GM18517 (cell line): Measurements from ENCODE around the gene SEZ6L2.
"Not testable (repeated sequence)": the region's sequence is repeated elsewhere in the genome, so short reads cannot be mapped to it uniquely, and the experiment has no call there.

Source experiments
- ATAC-seq: cut with Tn5 transposase; IDR thresholded peaks from one replicate; pipeline ENCODE4 v1.9.1; 2021; ENCODE audit warnings: mild to moderate bottlenecking, moderate library complexity; ENCODE audit not compliant: unreplicated experiment

The SEZ6L2 gene

DNA sequence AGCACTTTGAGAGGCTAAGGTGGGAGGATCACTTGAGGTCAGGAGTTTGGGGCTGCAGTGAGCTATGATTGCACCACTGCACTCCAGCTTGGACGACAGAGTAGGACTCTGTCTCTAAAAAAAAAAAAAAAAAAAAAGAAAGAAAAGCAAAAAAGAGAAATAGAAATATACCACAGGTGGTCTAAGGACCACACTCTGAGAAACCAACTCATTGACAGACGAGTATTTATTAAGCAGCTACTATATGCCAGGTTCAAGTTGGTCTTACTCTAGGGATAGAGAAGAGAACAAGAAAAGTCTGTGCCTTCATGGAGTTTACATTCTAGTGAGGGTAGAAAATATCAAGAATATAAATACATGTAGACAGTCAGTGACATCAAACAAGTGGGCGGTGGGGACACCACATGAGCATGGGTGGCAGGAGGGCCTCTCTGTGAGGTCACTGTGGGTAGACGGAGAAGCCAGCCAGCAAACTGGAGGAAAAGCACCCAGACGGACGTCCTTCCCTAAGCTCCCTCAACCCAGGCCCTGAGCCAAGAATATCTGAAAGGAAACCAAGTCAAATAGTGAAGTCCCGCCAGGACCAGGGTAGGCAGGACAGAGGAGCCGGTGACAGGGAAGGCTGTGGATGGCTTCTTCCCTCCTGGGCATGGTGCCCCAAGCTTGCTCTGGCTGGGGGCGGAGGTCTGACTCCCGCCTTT is 41.1 kb downstream of the SEZ6L2 start:
- ATAC-seq = no peak

DNA sequence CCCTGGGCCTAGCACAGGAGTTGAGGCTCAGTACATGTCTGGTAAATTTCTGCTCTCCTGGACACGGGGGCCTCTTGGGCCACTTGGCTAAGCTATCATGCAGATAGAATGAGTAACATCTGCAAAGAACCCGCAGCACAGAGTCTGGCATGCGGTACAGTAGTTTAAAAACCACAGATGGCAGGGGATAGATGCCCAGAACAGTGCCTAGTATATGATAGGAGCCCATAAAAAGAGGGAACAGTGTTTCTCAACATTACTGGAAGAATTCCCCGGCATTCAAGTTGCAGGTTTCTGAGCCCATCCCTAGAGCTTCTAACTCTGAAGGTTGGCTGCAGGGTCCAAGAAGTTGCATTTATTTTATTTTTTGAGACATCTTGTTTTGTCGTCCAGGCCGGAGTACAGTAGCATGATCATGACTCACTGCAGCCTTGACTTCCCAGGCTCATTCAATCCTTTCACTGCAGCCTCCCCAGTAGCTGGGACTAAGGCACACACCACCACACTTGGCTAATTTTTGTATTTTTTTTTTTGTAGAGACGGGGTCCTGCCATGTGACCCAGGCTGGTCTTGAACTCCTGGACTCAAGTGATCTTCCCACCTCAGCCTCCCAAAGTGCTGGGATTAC is 42.1 kb downstream of the SEZ6L2 start:
- no peak for ATAC-seq

DNA sequence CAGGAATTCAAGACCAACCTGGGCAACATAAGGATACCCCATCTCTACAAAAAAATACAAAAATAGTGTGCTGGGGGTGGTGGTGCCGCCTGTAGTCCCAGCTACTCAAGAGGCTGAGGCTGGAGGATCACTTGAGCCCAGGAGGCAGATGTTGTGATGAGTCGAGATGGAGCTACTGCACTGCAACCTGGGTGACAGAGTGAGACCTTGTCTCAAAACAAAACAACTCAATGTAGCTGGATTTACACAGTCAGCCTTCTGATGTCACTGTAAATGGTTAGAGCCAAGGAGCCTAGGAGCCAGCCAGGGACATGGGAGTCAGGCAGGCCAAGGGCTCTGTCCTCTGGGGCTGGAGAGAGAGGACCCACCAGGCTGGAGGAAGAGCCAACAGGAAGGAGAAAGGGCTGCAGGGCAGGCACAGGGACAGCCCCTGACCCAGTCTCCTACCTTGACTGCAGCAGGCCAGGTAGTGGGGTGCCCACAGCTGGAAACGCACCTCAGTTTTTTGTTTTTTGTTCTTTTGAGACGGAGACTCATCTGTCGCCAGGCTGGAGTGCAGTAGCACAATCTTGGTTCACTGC is 44.7 kb downstream of the SEZ6L2 start:
- no peak for ATAC-seq

DNA sequence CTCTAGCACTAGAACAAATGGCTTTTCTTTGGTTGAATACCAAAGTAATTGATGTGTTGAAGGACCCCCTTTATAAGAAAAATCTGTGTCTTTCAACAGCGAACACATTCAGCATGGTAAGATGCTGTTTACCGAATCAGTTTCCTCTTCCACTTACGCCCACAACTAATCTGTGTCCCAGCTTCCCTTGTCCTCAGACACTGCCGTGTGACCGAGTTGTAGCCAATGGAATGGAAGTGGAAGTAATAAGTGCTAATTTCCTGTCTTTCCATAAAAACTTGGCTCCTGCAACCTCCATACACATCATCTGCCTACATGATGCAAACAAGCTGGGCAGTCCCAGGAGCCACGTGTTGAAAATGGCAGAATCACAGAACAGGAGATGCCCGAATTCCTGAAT is 46.7 kb downstream of the SEZ6L2 start:
- ATAC-seq = no peak

DNA sequence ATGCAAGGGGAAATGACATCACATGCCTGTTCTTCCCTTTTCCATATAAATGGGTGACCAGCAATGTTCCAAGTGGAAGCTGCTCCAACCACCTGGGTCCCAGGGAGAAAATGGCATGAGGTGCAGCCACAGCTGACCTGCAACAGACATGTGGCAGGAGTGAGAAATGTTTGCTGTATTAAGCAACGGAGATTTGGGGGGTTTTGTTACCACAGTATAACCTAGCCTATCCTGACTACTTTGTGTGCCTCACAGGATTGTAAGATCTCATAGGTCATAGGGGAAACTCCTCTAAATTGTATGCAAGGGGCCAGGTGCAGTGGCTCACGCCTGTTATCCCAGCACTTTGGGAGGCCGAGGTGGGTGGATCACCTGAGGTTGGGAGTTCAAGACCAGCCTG is 48.4 kb downstream of the SEZ6L2 start:
- ATAC-seq = no peak

DNA sequence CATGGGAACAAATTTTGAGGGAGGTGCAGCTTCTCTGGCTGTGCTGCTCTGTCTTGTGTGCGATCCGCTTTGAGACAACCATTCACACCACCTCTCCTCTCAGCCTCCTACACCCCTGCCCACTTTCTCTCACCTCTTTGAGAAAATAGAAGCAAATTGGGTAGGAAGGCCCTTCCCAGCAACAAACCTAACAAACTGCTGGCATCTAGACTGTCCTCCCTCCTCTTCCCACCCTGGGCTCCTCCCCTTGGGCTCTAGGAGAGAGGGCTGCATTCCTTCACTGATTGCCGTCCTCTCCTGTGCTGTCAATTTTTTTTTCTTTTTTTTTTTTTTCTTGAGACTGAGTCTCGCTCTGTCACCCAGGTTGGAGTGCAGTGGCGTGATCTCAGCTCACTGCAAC is 49.8 kb downstream of the SEZ6L2 start:
- no peak for ATAC-seq

DNA sequence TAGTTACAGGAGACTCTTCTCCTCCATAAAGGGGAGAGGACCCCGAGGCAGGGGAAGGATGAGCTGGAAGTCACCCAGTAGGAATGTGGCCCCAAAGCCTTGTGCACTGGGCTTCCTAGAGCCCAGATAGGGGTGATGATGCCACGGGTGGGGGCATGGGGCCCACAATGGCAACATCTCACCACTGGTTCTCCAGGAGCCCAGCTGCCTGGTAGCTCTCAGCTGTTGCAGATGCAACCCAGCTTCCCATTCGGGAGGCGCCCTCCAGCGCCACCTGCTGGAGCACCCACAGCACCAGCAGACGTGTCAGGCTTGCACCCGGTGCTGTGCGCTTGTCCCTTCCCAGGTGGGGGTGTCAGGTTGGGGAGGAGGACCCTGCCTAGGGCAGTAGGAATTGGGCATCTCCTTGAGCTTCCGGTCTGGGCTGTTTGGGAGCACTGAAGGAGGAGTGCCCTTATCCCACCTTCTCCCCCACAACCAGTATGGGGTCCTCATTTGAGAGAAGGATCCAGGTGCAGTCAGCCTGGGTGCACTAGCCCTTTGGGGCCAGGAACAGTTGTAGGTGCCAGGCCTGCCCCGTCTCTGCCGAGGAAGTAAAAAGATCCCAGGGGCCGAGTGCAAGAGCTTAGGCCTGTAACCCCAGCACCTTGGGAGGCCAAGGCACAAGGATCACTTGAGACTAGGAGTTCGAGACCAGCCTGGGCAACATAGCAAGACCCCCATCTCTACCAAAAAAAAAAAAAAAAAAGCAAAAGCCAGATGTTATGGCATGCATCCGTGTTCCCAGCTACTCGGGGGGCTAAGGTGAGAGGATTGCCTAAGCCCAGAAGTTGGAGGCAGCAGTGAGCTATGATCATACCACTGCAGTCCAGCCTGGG is 50.7 kb downstream of the SEZ6L2 start:
- ATAC-seq = no peak

DNA sequence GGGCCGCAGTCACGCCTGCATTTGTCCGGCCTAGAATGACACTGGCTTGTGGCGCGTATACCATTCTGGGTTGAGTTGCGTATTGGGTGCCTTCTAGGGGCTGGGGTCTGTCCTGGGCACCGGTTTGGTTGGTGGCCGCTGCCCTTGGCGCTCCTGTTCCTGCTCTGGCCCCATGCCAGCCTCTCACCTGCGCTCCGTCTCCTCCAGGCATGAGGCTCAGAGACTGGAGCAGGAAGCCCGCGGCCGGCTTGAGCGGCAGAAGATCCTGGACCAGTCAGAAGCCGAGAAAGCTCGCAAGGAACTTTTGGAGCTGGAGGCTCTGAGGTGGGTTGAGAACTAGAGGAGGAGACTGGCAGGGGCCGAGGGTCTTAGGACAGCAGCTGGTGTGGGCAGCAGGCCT is 53.7 kb downstream of the SEZ6L2 start:
- ATAC-seq = no peak

DNA sequence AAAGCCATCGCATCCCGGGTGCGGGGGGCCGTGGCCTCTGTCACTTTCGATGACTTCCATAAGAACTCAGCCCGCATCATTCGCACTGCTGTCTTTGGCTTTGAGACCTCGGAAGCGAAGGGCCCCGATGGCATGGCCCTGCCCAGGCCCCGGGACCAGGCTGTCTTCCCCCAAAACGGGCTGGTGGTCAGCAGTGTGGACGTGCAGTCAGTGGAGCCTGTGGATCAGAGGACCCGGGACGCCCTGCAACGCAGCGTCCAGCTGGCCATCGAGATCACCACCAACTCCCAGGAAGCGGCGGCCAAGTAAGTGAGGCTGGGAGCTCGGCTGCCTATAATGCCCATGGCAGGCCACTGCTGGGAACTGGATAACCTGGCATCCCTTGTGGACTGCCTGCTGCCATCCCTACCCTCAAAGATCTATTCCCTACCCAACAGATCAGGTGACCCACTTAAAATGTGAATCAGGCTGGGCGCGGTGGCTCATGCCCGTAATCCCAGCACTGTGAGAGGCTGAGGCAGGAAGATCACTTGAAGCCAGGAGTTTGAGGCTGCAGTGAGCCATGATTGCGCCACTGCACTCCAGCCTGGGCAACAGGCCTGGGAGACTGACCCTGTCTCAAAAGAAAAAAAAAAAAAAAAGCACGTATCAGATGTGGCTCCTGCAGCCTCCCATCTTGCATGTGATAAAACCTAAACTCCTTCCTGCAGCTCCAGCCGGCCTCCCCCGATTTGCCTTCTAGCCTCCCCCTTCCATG is 54.6 kb downstream of the SEZ6L2 start:
- no peak for ATAC-seq

DNA sequence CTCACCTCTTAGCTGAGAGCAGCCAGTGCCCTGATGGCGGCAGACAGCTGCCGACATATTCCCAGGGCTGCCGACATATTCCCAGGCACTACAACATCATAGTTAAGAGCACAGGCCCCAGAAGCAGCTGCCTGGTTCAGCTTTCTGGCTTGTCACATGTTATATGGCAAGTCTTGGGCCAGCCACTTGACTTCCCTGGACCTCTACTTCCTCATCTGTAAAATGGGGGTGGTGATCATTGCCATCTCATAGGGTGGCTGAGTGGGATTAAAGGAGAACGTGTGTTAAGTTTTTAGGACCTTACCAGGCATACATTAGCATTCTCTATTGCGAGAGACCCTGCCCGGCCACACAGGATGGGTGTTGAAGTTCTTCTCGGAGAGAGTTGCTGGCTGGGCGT is 55.4 kb downstream of the SEZ6L2 start:
- ATAC-seq = no peak

DNA sequence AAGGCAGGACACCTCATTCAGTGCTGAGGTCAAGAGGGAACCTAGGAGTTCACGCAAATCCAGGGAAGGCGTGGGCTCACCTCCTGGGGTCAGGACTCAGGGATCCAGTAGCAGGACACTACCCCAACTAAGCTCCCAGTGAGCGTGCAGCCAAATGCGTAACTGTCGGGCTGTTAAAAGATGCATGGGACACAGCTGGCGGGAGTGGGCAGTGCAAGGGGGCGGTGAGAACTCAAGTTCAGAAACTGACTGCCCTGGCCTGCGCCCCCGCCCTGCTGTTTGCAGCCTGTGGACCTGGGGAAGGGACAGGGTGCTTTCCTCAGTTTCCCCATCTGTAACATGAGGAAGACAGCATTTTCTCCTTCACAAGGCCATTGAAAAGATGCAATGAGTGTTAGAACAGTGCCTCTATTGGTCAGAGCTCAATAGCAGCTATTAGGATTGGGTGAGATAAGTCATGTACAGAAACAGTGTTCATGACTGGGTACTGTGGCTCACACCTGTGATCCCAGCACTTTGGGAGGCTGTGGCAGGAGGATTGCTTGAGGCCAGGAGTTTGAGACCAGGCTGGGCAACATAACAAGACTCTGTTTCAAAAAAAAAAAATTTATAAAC is 56.5 kb downstream of the SEZ6L2 start:
- ATAC-seq = no peak

DNA sequence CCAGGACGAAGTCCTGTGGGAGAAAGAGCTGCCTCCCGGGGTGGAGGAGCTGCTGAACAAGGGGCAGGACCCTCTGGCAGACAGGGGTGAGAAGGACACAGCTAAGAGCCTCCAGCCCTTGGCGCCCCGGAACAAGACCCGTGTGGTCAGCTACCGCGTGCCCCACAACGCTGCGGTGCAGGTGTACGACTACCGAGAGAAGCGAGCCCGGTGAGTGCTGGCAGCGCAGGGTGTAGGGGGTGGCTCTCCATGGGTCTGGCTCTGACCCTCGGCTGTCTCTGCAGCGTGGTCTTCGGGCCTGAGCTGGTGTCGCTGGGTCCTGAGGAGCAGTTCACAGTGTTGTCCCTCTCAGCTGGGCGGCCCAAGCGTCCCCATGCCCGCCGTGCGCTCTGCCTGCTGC is 57.7 kb downstream of the SEZ6L2 start:
- no peak for ATAC-seq

DNA sequence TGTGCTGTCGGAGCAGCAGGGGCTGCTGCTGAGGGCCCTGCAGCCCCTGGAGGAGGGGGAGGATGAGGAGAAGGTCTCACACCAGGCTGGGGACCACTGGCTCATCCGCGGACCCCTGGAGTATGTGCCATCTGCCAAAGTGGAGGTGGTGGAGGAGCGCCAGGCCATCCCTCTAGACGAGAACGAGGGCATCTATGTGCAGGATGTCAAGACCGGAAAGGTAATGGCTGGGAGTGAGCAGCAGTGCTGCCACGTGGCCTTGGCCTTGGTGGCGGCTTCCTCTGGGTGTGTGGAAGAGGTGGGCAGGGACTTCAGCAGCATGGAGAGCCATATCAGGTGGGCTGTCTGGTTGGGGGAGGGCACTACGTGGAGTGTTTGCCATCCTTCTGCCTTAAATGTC is 59.1 kb downstream of the SEZ6L2 start:
- no peak for ATAC-seq

DNA sequence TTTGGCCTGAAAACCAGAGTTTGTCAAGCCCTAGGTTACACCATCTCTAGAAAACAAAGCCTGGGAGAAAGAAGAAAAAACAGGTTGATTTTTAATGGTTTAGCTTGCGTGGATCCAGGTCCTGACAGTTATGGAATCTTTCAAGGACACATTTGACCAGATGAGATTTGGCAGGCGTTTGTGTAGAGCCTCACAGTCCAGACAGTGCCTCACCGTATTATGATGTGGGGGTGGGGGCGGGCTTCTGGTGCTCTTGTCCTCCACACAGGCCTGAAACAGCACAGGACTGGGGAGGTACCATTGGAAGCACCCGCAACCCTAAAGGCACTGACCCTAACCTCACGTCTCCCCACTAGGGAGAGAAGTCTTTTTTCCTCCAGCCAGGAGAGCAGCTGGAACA is 59.5 kb downstream of the SEZ6L2 start:
- ATAC-seq = no peak

DNA sequence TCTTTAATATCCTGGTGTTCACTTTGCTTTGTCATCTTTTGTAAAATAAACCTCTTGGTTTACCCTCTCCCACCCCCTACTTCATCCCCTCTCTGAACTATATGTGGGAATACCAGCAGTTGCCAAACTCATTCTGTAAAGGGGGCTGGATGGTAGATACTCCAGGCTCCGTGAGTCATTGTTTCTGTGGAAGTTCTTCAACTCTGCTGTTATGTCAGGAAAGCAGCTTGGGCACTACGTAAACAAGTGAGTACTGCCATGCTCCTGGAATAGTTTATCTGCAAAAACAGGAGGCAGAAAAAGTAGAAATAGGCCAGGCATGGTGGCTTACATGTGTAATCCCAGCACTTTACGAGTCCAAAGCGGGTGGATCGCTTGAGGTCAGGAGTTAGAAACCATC is 61.5 kb downstream of the SEZ6L2 start:
- no peak for ATAC-seq

DNA sequence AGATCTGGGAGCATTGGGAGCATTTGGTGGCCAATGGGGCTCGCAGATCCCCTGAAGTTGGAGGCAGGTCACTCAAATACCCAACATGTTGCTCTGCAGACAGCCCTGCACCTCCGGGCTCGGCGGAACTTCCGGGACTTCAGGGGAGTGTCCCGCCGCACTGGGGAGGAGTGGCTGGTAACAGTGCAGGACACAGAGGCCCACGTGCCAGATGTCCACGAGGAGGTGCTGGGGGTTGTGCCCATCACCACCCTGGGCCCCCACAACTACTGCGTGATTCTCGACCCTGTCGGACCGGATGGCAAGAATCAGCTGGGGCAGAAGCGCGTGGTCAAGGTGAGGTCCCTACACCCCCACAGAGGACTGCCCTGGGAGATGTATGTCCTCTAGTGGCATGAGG is 62.7 kb downstream of the SEZ6L2 start:
- no peak for ATAC-seq

DNA sequence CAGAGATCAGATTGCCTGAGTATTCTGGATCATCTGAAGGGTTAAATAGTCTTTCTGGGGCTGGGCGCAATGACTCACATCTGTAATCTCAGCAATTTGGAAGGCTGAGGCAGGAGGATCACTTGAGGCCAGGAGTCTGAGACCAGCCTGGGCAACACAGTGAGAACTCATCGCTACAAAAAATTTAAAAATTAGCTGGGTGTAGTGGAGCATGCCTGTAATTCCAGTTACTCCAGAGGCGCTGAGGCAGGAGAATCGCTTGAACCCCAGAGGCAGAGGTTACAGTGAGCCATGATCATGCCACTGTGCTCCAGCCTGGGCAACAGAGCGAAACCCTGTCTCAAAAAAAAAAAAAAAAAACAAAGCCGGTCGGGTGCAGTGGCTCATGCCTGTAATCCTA is 63.4 kb downstream of the SEZ6L2 start:
- no peak for ATAC-seq

DNA sequence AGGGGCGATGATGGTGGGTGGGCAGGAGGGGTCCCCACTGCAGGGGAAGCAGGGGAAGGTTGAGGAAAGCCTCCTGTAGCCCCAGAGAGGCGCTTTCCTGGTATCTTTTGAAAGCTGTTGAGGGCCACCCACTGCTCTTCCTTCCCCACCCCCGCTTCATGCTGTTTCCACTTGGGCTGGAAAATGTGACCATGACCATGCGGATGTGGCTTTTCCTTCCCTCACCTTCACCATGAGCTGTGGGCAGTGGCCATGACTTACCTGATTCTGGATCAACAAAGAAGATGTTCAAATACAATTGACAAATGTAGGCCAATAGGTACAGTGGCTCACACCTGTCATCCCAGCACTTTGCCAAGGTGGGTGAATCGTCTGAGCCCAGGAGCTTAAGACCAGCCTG is 65.3 kb downstream of the SEZ6L2 start:
- no peak for ATAC-seq

DNA sequence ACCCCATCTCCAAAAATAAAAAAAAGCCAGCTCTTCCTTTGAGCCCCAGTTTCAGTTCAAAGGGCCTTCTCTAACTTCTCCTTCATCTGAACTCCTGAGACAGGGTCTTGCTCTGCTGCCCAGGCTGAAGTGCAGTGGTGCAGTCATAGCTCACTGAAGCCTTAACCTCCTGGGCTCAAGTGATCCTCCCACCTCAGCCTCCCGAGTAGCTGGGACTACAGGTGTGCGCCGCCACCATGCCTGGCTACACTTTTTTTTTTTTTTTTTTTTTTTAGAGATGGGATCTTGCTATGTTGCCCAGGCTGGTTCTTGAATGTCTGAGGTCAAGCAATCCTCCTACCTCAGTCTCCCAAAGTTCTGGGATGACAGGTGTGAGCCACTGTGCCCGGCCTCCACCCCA is 66.1 kb downstream of the SEZ6L2 start:
- ATAC-seq = not testable (repeated sequence)

DNA sequence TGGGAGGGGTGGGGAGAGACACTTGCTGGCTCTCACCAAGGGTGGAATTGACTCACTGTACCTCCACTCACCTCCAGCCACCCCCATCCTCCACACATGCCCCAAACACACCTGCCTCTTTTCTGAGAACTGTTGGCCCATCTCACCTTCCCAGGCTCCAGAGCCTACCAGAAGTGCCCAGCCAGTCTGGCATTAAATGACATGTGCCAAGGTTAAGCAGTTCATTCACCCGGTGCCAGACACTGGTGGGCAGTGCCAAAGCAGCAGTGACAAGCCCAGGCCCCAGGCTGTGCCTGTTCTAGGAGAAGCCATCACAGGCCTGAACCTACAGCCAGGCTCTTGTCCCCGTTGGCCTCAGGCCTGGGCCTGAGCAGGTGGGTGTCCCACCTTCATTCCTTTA is 67.9 kb downstream of the SEZ6L2 start:
- no peak for ATAC-seq

DNA sequence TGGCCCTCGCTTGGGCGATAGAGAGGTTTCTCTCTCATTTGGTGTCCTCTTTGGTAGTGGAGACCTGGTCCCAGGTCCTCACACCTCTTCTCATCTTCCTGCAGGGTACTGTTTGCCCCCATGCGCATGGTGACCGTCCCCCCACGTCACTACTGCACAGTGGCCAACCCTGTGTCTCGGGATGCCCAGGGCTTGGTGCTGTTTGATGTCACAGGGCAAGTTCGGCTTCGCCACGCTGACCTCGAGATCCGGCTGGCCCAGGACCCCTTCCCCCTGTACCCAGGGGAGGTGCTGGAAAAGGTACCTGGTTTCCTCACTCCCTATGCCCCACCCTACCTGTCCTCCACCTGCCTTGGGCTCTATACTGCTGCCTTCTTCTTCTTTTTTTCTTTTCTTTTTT is 68.6 kb downstream of the SEZ6L2 start:
- no peak for ATAC-seq
